MM.1S (cell line): ENCODE measurements around the gene AUTS2.

ENCODE experiments used
- EZH2phosphoT487 ChIP-seq: fragments of 300-600 bp; sonication (generic); IDR thresholded peaks from 2 replicates; pipeline ENCODE4 v1.6.1; 2018; ENCODE audit warnings: antibody characterized with exemption, low read length
- TF ChIP-seq, protein P1 (sequence below): fragments of 300-600 bp; sonication (generic); IDR thresholded peaks from 2 replicates; pipeline ENCODE4 v1.5.1; 2016; ENCODE audit warnings: antibody characterized with exemption, low read length, mixed read lengths

GRCh38 chr7:70836946-70837345 lies 1238.7 kb downstream of the AUTS2 start:
- TF ChIP-seq, protein P1, sequence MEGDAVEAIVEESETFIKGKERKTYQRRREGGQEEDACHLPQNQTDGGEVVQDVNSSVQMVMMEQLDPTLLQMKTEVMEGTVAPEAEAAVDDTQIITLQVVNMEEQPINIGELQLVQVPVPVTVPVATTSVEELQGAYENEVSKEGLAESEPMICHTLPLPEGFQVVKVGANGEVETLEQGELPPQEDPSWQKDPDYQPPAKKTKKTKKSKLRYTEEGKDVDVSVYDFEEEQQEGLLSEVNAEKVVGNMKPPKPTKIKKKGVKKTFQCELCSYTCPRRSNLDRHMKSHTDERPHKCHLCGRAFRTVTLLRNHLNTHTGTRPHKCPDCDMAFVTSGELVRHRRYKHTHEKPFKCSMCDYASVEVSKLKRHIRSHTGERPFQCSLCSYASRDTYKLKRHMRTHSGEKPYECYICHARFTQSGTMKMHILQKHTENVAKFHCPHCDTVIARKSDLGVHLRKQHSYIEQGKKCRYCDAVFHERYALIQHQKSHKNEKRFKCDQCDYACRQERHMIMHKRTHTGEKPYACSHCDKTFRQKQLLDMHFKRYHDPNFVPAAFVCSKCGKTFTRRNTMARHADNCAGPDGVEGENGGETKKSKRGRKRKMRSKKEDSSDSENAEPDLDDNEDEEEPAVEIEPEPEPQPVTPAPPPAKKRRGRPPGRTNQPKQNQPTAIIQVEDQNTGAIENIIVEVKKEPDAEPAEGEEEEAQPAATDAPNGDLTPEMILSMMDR, result no peak
- no peak for TF ChIP-seq EZH2phosphoT487
